ENCODE results near the gene SDF4.
"Not testable (repeated sequence)": the region's sequence is repeated elsewhere in the genome, so short reads cannot be mapped to it uniquely, and the experiment has no call there.

The SDF4 gene

DNA sequence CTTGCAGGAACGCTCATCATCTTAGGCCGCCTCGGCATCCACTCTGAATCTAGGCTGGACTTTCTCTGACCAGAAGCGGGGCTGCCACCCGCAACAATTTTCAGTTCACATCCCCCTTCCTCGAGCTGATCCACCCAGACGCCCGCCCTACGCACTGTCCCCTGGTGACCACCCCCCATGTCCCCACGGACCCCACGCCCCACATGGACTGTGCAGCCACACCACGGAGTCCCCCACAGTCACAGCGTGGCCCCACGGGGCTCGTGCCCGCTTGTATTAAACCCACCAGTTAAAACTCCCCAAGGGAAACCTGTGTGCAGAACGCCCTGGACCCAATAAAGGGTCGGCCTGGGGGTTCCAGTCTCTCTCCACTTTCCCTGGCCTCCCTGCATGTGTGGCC lies 27.7 kb upstream of the SDF4 start:
- DNase-seq = no peak

DNA sequence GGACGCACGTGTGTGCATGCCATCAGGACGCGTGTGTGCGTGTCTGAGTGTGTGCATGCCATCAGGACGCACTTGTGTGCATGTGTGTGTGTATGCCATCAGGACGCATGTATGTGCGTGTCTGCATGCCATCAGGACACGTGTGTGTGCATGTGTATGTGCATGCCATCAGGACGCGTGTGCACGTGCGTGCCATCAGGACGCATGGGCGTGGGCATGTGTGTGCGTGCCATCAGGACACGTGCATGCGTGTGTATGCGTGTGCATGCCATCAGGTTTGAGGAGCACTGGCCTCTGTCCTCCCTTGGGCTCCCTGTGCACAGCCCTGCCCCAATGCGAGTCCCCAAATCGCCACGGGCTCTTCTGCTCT lies 27.3 kb upstream of the SDF4 start:
- DNase-seq = no peak

DNA sequence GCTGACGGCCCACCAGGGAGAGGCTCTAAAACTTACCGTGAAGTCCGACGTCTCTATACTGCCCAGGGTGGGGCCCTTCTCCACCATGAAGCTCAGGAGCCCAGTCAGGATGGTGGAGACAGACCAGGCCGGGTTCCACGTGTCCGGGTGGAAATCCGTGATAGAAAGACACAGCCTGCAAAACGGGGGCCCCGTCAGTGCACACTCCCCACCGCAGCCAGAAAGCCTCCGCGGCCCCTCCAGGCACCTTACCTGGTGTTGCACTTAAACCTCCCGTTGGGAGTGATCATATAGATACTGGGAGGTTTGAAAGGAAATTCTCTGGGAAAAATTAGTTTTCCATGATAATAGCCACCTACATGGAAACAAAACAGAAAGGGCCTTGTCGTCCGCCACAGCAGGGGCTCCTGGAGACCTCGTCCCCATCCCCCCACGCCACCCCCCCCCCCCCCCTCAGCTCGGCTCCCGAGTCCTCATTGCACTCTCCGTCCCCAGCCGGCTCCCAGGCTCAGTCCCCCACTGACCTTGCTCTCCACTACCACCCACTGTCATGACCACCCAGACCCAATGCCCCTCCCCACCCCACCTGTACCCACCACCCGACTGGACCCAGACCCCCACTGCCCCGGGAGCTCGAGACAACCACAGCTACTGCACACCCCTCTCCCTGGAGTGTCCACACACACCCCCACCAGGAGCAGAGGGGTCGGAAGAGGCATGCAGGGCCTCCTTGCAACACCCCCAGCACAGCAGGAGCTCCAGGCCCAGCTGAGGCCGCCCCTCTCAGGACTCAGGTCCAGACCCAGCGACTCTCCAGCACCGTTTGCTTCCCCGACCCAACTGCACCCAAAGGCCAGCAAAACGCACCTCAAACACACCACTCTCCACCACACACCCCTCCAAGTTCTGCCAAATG lies 25.4 kb upstream of the SDF4 start:
- no peak for DNase-seq

DNA sequence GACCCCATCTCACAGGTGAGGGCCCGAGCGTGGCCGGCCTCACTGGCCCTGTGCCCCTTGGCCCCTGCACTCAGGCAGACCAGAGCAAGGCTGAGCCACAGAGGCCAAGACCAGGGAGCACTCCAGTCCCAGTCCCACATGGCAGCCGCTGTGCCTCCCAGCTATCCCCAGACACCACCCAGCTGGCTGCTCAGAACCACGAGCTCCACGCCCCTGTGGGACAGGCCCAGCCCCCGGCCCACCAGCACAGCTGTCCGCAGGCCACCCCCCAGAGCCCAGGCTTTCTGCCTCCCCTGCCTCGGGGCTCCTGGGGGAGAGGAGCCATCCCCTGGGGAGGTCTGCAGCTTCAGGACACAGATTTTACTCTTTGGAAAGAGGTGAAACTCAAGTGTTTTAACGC lies 23.8 kb upstream of the SDF4 start:
- no peak for DNase-seq

DNA sequence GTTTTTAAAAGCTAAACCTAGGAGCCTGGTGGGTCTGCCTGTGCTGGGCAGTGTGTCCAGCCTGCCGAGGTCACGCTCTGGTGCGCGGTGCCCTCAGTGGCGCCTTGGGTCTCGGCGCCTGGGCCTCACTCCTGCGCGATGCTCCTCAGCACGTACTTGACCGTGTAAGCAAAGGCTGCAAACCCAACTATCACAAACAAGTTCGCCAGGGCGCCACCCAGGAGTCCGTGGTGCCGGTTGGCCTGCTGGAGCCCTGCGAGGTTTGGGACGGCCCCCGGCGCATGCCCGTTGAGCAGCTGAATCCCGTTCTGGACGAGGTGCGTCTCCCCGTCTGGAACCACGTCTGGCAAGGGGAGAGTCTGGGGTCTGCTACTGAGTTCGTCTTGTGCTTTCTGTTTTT lies 23.3 kb upstream of the SDF4 start:
- DNase-seq = no peak

DNA sequence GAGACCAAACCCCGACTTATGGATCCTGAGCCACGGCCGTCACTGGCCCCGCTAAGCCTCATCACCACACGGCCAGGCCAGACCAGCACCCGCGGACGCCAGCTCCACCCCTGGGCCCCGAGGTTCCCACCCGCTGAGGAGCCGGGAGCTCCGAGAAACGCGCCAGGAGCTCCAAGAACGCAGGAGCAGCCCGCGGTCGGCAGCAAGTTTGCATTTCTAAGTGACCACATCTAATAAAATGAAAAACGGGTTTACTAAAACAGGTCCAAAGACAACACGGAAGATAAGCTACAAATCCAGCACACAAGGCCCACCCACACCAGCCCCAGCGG lies 22.8 kb upstream of the SDF4 start:
- DNase-seq = no peak

DNA sequence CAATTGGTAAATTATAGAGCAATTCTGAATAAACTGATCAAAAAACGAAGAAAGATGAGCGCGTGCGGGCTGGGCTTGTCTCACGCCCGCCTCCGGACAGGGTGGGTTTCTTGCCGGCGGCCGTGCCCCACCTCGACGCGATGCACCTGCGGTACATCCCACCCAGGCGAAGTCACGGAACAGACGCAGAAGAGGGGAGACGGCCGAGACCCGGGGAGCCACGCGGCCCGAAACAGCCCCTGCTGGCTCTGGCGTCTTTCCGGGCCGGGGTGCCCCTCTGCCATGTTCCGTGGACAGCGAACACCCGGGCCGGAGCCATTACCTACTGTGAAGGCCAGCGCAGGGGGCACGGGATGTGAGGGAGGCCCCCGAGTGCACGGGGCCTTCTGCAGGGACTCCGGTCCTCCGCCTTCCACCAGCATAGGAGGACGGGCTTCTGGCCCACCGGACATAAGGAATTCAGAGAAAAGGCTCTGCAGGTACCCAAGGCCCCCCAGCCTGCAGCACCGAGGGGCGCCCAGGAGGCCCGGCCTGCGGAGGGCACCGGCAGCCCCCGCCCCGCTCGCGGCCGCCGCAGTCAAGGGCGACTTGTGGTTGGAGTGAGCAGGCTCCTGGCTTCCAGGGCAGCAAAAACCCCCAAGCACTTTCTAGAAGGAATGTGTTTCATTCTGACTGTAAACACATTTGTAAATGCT lies 22.3 kb upstream of the SDF4 start:
- DNase-seq = no peak

DNA sequence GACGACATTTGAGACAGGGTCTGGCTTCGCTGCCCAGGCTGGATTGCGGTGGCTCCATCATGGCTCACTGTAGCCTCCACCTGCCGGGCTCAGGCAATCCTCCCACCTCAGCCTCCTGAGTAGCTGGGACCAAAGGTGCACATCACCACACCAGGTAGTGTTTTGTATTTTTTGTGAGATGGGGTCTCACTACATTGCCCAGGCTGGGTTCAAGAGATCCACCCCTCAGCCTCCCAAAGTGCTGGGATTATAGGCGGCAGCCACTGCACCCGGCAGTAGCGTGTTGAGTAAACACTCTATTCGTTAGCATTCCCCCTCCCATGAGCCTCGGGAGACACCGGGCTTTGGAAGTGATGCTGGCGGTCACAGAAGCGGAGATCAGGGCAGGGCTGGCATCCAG lies 21.5 kb upstream of the SDF4 start:
- DNase-seq = no peak

DNA sequence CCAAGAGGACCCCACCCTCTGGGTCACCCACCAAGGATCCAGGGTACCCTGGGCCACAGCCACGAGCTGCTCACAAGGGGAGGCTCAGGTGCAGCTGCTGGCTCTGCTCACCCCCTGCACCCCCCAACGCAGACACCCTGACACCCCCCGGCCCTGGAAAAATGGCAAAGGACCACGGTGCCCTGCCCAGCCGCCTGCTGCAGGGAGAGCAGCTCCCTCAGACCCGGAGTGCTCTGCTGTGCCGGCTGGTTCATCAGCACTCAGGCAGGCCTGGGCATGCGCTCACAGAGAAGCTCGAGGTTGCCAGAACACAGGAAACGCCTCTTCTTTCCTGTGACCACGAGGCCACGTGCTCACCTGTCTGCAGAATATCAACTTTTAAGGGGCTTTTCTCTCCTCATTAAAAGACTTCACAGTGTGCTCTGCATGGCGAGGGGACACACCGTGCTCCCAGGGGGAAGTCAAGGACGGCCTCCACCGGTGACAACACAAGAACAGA lies 19.0 kb upstream of the SDF4 start:
- peak; percentile 87 for DNase-seq

DNA sequence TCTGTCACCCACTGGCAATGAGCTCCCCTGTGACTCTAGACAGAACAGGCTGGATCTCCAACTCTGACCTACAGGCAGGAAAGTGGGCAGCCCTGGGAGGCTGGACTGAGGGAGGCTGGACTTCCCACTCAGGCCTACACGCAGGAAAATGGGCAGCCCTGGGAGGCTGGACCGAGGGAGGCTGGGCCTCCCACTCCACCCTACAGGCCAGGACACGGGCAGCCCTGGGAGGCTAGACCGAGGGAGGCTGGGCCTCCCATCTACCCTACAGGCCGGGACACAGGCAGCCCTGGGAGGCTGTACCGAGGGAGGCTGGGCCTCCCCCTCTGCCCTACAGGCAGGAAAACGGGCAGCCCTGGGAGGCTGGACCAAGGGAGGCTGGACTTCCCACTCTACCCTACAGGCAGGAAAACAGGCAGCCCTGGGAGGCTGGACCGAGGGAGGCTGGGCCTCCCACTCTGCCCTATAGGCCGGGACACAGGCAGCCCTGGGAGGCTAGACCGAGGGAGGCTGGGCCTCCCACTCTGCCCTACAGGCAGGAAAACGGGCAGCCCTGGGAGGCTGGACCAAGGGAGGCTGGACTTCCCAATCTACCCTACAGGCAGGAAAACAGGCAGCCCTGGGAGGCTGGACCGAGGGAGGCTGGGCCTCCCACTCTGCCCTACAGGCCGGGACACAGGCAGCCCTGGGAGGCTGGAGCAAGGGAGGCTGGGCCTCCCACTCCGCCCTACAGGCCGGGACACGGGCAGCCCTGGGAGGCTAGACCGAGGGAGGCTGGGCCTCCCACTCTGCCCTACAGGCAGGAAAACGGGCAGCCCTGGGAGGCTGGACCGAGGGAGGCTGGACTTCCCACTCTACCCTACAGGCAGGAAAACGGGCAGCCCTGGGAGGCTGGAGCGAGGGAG lies 16.5 kb upstream of the SDF4 start:
- DNase-seq = not testable (repeated sequence)

DNA sequence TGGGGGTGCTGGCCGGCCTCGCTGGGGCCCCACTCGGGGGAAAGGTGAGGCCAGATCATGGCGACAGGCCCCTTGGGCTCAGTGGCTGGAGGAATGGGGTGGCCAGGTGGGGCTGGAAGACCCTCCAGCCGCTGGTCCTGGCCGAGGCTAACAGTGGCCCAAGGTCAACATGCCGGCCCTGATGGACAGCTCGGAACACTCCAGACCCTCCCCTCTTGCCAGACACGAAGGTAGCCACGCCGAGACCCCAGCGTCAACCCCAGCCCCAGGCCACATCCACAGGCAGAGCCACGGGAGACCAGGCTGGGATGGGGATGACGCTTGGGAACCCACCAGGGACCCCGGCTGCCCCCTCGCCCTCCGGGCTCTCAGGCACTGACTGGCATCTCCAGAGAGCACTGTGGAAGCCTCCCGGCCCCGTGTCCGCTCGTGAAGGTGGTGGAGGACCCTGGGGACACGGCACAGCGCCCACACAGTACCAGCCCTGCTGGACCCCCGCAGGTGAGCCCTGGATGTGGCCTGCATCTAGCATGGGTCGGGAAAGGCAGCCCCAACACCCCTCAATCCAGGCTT lies 15.6 kb upstream of the SDF4 start:
- DNase-seq = no peak

DNA sequence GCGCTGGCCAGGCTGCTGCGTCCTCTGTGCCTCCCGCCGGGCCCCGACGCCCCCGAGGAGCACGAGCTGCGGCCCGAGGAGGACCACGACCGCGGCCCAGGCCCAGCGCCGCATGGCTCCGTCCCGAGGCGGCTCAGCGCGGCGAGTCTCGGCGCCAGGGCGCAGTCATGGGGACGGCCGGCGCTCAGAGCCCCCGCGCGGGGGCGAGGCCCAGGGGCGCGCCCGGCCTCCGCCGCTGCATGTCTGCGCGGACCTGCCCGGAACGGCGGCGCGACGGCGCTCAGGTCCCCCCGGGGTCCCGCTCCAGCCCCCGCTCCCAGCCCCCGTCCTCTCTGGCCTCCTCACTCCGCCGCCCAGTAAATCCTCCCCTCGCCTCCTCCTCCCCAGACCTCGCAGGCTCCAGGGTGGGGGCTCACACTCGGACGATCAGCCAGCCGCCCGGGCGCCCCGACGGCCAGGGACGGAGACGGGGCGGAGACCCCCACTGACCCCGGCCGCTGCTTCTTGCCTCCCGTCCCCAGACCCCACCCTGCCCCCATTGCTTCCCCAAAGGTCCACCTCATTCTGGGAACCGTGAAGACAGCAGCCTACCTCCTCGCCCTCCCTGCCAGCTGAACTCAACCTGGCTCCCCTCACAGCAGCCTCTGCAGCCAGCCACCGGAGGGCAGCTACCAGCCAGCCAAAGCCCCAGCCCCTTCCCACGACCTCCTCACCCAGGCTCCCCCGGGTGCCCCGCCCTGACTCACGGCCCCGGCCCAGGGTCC lies 15.0 kb upstream of the SDF4 start, which contains the start of gene C1QTNF12:
TSS of gene C1QTNF12 (minus strand) at position 146 of the 764 bp plus-strand sequence. CDS start at position 114, 32 bp downstream.
- no peak for DNase-seq

DNA sequence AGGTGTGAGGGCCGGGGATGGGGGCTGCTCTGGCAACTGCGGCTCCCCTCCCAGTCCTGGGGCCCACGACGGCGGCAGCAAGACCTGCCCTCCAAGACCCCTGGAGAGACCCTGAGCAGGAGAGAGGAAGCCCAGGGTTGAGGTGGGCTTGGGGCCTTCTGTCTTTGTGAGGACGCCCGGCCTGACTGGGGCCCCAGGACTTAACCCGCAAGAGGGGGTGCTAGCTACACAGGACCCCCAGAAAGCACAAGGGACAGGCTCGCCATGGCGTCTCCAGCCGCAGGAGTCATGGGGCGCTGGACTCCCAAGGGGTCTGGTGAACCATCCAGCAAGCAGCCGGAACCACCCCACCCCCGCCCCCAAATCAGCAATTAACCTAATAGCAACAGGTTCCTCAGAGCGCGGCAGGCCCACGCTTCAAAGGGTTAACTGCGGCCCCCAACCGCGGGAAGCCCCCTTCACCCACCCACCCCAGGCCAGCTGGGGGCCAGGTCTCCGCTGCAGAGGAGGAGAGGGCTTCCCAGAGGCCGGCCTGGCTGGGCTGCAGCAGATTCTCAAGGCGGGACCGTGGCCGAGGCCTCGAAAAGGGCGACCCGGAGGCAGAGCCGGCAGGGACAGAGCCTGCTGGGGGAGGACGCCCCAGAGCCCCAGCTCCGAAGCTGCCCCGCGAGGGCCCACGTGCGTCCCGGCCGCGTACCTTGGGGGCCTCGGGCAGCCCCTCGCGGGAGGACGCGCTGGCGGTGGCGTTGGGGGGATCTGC lies 14.2 kb upstream of the SDF4 start:
- no peak for DNase-seq

DNA sequence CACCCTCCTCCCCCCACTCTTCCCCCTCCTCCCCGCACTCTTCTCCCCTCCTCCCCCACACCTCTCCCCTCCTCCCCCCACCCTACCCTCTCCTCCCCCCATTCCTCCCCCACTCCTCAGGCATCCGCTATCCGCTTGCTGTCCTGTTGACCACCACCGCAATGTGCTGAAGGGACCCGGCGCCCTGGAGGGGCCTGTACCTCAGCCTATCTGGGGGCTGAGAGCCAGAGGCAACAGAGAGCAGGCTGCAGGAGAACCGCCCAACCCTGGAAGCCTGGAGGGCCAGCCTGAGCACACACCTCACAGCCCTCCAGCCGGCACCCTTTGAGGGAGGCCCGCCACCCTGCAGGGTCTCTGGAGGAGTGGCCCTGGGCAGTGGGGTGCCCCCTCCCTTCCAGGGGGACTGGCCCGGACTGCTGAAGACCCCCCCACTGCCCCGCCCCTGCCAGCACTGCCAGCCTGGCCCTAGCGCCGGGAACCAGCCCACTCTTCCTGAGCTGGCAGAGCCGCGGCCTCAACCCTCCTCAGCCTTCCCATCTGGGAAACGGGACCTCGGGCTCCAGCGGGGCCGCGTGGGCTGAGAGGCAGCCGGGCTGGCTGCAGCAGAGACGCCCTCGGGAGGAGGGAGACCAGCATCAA lies 13.5 kb upstream of the SDF4 start:
- DNase-seq = no peak

DNA sequence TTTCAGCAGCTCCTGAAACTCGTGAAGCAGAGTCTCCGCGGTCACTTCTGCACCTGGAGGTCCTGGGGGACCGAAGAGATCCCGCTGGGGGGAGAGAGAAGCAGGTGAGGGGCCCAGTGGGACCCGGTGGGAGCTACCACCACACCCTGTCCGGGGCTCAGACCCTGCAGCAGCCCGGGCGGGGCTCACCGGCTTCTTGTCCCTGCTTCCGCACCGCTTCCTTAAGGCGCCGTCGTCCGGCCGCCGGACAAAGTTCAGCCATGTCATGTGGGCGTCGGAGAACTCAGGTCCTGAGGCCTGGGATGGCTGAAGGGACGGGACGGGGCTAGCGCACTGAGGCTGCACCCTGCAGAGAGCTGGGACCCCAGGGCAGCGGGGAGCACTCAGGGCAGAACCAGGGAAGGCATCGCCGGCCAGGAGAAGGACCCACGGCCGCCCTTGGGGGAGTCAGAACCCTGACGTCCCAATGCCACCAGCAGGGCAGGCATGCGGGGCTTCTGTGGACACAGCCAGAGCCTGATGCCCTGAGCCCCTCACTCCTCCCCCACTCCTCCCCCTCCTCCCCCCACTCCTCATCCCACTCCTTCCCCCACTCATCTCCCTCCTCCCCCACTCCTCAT lies 12.5 kb upstream of the SDF4 start:
- DNase-seq = no peak

DNA sequence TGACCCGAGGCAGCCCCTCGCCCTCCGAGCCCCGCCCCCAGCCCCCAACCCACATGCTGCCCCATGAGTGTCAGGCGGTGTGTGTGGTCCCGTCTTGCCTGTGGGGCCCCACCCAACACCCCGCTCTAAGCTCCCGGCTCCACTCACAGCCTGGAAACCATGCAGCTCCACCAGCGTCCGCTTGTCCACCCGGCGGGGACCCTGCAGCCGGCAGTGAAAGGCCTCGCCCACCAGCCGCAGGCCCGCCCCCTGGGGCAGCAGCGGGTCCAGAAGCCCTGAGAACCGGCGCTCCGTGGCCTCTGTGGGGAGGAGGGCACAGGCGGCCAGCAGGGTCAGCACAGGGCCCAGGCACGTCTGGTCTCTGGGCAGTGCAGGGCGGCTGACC lies 12.0 kb upstream of the SDF4 start:
- DNase-seq = no peak

DNA sequence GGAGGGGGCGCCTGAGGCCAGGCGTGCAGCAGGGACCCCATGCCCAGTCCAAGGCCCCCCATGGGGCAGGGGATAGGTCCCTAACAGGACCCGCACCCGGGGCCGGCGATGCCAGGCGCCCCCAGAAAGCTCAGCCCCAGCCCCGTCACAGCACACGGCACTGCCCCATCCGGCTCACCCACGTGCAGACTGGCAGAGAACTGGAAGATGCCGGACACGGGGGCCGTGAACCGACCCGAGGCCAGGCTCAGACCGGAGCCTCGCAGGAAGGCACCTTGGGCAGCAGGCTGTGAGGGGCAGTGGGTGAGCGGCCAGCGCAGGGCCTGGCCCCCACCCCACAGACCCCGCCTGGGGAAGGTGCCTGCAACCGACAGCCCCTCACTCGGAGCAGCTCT lies 11.5 kb upstream of the SDF4 start:
- no peak for DNase-seq

DNA sequence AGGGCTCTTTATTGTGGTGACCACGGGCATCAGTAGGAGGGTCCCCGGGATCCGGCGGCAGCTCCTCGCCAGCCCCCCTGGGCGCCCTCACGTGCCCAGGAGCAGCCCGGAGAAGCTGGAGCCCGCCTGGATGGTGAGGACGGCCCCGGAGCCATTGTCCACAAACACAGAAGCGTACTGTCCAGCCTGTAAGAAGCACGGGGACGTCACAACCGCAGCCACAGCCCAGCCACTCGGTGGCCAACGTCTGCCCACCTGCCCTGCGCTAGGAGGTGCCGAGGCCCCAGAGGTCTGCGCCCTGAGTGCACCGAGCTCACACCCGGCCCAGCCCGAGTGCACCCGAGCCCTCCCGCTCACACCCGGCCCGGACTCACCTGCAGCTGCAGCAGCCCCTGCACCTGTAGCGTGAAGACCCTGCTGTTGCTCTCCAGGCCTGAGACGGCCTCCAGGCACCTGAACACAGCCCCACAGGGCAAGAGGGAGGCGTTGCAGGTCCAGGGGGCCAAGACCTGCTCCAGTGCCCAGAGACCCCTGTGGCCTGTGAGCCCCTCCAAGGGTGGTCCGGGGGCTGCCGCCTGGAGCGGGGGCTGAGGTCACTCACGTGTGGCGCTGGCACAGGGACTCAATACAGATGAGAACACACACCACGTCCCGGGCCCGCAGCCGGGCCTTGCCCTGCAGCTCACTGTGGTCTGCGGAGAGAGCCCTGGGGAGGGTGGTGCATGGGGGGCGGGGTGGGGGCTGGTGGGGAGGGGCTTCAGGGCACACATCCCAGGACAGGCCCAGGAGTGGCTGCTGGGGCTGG lies 10.9 kb upstream of the SDF4 start:
- no peak for DNase-seq

DNA sequence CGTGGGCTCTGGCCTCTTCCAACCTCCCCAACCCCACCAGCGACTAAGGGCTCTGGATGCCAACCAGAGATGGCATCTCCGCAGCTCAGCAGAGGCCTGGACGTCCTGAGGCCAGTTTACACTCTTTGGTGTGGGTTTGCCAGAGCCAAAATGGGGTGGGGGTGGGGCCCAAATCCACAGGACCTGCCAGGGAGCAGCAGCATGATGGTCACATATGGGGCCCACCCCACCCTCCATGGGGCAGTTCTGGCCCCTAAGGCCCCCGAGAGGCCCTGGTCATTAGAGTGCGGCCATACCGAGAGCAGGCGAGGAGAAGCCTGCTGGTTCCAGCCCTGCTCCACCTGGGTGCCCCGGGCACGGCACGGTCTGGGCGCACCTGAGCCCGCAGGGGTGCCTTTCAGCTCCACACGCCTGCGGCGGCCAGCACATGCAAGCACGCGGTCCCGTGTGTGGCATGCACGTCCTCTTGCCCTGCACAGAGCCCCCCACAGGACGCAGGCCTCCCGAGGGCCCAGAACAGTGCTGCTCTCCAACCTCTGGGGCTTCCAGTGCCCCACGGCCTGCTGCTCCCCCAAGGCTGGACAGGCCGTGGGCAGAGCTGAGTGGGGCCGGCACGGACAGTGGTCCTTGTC lies 9.9 kb upstream of the SDF4 start:
- no peak for DNase-seq
